ENCODE measurements around the gene THEM5.
A peak's percentile ranks its signal among the peaks of the same experiment; 100 is the strongest.

THEM5 gene

GRCh38 chr1:151839457-151840403 is 13.8 kb downstream of the THEM5 start, which contains the start of gene C2CD4D:
Gene C2CD4D (minus strand): TSS chr1:151839820. CDS start chr1:151838989, 831 bp downstream.
- no peak for DNase-seq (ENCODE audit: low spot score)

GRCh38 chr1:151839082-151839412 is 14.5 kb downstream of the THEM5 start:
- no peak for DNase-seq (ENCODE audit: low spot score)

GRCh38 chr1:151838222-151839081 is 15.1 kb downstream of the THEM5 start:
- DNase-seq (ENCODE audit: low spot score), result no peak

GRCh38 chr1:151837884-151838221 is 15.7 kb downstream of the THEM5 start:
- peak; percentile 53 for DNase-seq (ENCODE audit: low spot score)

GRCh38 chr1:151837197-151837596 is 16.3 kb downstream of the THEM5 start:
- DNase-seq (ENCODE audit: low spot score), result no peak

GRCh38 chr1:151835596-151835995 is 17.9 kb downstream of the THEM5 start:
- DNase-seq (ENCODE audit: low spot score), result no peak

- DNase-seq (ENCODE audit: low spot score), result no peak
Measured at GRCh38 chr1:151834239-151834638, 19.3 kb downstream of the THEM5 start.

- DNase-seq (ENCODE audit: low spot score), result no peak
Measured at GRCh38 chr1:151833172-151833900, 20.2 kb downstream of the THEM5 start.

GRCh38 chr1:151832318-151832980 is 21.1 kb downstream of the THEM5 start:
- peak; percentile 66 for DNase-seq (ENCODE audit: low spot score)

- DNase-seq (ENCODE audit: low spot score), result no peak
Measured at GRCh38 chr1:151831605-151832004, 21.9 kb downstream of the THEM5 start, which contains the start of gene RORC. Gene RORC (minus strand): TSS chr1:151831802. CDS start chr1:151831764, 38 bp downstream.

GRCh38 chr1:151831256-151831591 is 22.3 kb downstream of the THEM5 start:
- no peak for DNase-seq (ENCODE audit: low spot score)

GRCh38 chr1:151830055-151830454 is 23.5 kb downstream of the THEM5 start:
- DNase-seq (ENCODE audit: low spot score), result no peak

GRCh38 chr1:151829352-151830046 is 24.0 kb downstream of the THEM5 start:
- no peak for DNase-seq (ENCODE audit: low spot score)

- DNase-seq (ENCODE audit: low spot score), result peak; percentile 64
Measured at GRCh38 chr1:151828921-151829320, 24.6 kb downstream of the THEM5 start.

- DNase-seq (ENCODE audit: low spot score), result no peak
Measured at GRCh38 chr1:151827853-151828252, 25.7 kb downstream of the THEM5 start.

GRCh38 chr1:151825751-151826660 is 27.5 kb downstream of the THEM5 start:
- DNase-seq (ENCODE audit: low spot score), result no peak

GRCh38 chr1:151825204-151825603 is 28.3 kb downstream of the THEM5 start:
- DNase-seq (ENCODE audit: low spot score), result no peak

- DNase-seq (ENCODE audit: low spot score), result no peak
Measured at GRCh38 chr1:151823175-151823574, 30.3 kb downstream of the THEM5 start.

- DNase-seq (ENCODE audit: low spot score), result no peak
Measured at GRCh38 chr1:151822404-151822803, 31.1 kb downstream of the THEM5 start.

- no peak for DNase-seq (ENCODE audit: low spot score)
Measured at GRCh38 chr1:151820940-151821339, 32.6 kb downstream of the THEM5 start.
